Measurements from ENCODE around the gene MYLK.

DNA sequence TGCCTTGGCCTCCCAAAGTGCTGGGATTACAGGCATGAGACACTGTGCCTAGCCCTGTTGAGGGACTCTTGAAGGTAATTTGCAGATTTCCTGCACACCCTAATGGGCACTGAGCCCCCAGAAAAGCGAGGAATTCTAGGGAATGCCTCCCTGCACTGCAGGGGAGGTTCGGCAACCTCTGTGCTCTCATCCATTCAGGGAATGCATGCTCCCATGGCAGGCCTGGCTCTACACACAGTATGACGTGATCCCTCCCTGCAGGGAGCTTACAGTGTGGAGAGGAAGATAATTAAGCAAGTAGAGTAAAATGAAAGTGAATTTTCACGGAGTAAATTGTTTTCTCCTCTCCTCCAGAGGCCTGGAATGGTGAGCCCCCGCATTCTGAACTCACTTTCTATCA is 166.0 kb downstream of the MYLK start:
- no peak for TF ChIP-seq POLR2AphosphoS5 (IDR thresholded peaks at IDR 0.05; ENCODE audit: low read depth, low read length)
- TF ChIP-seq, protein P1, sequence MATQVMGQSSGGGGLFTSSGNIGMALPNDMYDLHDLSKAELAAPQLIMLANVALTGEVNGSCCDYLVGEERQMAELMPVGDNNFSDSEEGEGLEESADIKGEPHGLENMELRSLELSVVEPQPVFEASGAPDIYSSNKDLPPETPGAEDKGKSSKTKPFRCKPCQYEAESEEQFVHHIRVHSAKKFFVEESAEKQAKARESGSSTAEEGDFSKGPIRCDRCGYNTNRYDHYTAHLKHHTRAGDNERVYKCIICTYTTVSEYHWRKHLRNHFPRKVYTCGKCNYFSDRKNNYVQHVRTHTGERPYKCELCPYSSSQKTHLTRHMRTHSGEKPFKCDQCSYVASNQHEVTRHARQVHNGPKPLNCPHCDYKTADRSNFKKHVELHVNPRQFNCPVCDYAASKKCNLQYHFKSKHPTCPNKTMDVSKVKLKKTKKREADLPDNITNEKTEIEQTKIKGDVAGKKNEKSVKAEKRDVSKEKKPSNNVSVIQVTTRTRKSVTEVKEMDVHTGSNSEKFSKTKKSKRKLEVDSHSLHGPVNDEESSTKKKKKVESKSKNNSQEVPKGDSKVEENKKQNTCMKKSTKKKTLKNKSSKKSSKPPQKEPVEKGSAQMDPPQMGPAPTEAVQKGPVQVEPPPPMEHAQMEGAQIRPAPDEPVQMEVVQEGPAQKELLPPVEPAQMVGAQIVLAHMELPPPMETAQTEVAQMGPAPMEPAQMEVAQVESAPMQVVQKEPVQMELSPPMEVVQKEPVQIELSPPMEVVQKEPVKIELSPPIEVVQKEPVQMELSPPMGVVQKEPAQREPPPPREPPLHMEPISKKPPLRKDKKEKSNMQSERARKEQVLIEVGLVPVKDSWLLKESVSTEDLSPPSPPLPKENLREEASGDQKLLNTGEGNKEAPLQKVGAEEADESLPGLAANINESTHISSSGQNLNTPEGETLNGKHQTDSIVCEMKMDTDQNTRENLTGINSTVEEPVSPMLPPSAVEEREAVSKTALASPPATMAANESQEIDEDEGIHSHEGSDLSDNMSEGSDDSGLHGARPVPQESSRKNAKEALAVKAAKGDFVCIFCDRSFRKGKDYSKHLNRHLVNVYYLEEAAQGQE (IDR thresholded peaks at IDR 0.05; ENCODE audit: insufficient read depth in 1 of 2, low read depth in 2 of 2, low read length in 2 of 2): no peak

Data from PFSK-1 (cell line).